Measurements from ENCODE around the gene SRRM4. TPM values are rescaled to one million over a fixed set of nuclear protein-coding genes. Genes with fewer than 3 reads are reported as not detected.

Gene SRRM4
- total and polyA plus RNA-seq, 2 donors (not counting 1 experiment from before 2014, with no cell fraction given): not detected

DNA sequence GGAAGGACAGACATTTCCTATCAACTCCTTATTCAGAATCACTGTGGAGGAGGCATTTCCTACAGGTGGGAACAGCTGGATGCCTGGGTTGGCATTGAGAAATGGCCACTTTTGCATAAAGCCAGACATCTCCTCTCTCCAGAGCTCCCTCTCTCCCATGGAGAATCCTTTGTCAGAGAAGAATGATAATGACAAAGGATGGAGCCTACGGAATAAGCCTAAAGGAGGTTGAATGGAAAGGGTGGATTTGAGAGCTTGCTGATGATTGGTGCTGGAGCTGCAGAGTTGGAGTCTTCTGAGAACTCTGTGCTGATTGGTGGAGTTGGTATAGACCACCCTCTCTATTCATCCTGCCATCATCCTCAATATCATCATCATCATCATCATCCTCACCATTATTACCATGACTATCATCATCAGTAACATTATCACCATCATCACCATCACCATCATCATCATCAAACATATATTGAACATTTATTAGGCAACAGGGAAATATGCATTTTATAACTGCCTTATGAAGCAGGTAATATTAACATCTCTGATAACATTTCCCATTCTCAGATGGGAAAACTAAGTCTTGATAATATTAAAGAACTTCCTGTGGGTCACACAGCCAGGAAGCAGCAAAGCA is 108.2 kb downstream of the SRRM4 start:
- no peaks in the 10 kb centered on the region for H3K27me3 ChIP-seq (ENCODE audit: control insufficient read depth, insufficient read depth, low read length)
- no peak overlapping the region for H3K27ac ChIP-seq (ENCODE audit: insufficient read depth, low read length)
- no peaks in the 10 kb centered on the region for H4K20me1 ChIP-seq (ENCODE audit: control insufficient read depth, extremely low read depth, insufficient read depth, low read length)
- H3K4me3 ChIP-seq (replicated peaks in 1 of 4; ENCODE audit: control extremely low read depth in 1 of 4, insufficient read depth in 1 of 4, low read depth in 3 of 4, low read length in 4 of 4): no peak overlapping the region
- TF ChIP-seq, protein P1, sequence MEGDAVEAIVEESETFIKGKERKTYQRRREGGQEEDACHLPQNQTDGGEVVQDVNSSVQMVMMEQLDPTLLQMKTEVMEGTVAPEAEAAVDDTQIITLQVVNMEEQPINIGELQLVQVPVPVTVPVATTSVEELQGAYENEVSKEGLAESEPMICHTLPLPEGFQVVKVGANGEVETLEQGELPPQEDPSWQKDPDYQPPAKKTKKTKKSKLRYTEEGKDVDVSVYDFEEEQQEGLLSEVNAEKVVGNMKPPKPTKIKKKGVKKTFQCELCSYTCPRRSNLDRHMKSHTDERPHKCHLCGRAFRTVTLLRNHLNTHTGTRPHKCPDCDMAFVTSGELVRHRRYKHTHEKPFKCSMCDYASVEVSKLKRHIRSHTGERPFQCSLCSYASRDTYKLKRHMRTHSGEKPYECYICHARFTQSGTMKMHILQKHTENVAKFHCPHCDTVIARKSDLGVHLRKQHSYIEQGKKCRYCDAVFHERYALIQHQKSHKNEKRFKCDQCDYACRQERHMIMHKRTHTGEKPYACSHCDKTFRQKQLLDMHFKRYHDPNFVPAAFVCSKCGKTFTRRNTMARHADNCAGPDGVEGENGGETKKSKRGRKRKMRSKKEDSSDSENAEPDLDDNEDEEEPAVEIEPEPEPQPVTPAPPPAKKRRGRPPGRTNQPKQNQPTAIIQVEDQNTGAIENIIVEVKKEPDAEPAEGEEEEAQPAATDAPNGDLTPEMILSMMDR (conservative IDR thresholded peaks at IDR 0.05 in 1 of 2, IDR thresholded peaks at IDR 0.05 in 1 of 2; ENCODE audit: low read depth in 1 of 2, low read length in 2 of 2): no peak
- TF ChIP-seq EZH2 (IDR thresholded peaks at IDR 0.05; ENCODE audit: low read length, missing control alignments): no peak
- no peak overlapping the region for H2AFZ ChIP-seq (ENCODE audit: low read length)
- no peaks in the 10 kb centered on the region for H3K36me3 ChIP-seq (ENCODE audit: control insufficient read depth, insufficient read depth, low read length)
- H3K9me3 ChIP-seq (ENCODE audit: control insufficient read depth, insufficient read depth, low read depth, low read length): no peaks in the 10 kb centered on the region
- H3K79me2 ChIP-seq (ENCODE audit: control insufficient read depth, insufficient read depth, low read length): no peaks in the 10 kb centered on the region
- no peaks in the 10 kb centered on the region for H3K4me1 ChIP-seq (ENCODE audit: control insufficient read depth, extremely low read depth, insufficient read depth, low read length)
- H3K9ac ChIP-seq (ENCODE audit: insufficient read depth, low read length): no peak overlapping the region
- H3K4me2 ChIP-seq (ENCODE audit: extremely low read depth, insufficient read depth, low read length): no peak overlapping the region
- no peak for DNase-seq (ENCODE audit: low read depth in 2 of 2)

DNA sequence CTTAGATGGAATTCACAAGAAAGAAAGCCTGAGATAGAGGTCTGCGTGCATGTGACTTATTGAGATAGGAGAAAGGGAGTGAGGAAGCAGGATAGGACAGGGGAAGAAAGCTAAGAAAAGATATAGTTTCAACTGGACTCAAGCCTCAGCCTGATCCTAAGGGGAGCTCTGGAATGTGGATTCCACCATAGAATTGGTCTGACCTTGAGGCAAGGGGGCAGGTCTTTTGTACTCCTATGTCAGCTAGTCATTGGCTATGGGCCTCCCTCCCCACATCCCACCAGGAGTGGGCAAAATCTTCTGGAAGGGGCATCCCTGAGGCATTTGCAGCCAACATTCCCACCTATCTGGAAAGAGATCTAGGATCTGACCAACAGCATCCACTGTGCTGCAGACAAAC is 108.9 kb downstream of the SRRM4 start:
- no peak overlapping the region for H3K4me2 ChIP-seq (ENCODE audit: extremely low read depth, insufficient read depth, low read length)
- TF ChIP-seq, protein P1 (conservative IDR thresholded peaks at IDR 0.05 in 1 of 2, IDR thresholded peaks at IDR 0.05 in 1 of 2; ENCODE audit: low read depth in 1 of 2, low read length in 2 of 2): no peak
- TF ChIP-seq EZH2 (IDR thresholded peaks at IDR 0.05; ENCODE audit: low read length, missing control alignments): no peak
- H3K27ac ChIP-seq (ENCODE audit: insufficient read depth, low read length): no peak overlapping the region

DNA sequence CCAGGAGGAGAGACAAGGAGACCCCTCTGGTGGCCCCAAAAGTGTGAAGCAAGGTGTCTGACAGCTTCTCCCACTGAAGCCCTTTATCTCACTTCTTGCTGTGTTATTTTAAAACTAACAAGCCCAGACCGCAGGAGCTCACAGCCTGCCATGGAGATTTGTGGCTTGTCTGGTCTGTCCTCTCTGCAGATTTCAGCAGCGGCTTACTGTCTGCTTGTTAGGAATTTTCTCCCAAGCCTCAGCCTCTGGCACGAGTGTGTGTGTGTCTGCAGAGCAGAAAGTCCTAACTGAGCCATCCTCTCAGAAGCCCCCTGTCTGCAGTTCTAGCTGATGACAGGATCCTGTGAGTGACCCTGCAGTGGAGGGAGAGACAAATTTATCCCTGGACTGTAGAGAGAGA is 109.5 kb downstream of the SRRM4 start:
- no peaks in the 10 kb centered on the region for H4K20me1 ChIP-seq (ENCODE audit: control insufficient read depth, extremely low read depth, insufficient read depth, low read length)
- no peaks in the 10 kb centered on the region for H3K79me2 ChIP-seq (ENCODE audit: control insufficient read depth, insufficient read depth, low read length)
- no peak overlapping the region for H2AFZ ChIP-seq (ENCODE audit: low read length)
- no peaks in the 10 kb centered on the region for H3K4me1 ChIP-seq (ENCODE audit: control insufficient read depth, extremely low read depth, insufficient read depth, low read length)
- H3K36me3 ChIP-seq (ENCODE audit: control insufficient read depth, insufficient read depth, low read length): no peaks in the 10 kb centered on the region
- DNase-seq (ENCODE audit: low read depth in 2 of 2): no peak
- no peaks in the 10 kb centered on the region for H3K27me3 ChIP-seq (ENCODE audit: control insufficient read depth, insufficient read depth, low read length)
- no peaks in the 10 kb centered on the region for H3K9me3 ChIP-seq (ENCODE audit: control insufficient read depth, insufficient read depth, low read depth, low read length)
- no peak overlapping the region for H3K4me2 ChIP-seq (ENCODE audit: extremely low read depth, insufficient read depth, low read length)
- H3K9ac ChIP-seq (ENCODE audit: insufficient read depth, low read length): no peak overlapping the region
- TF ChIP-seq, protein P1 (conservative IDR thresholded peaks at IDR 0.05 in 1 of 2, IDR thresholded peaks at IDR 0.05 in 1 of 2; ENCODE audit: low read depth in 1 of 2, low read length in 2 of 2): no peak
- TF ChIP-seq EZH2 (IDR thresholded peaks at IDR 0.05; ENCODE audit: low read length, missing control alignments): no peak
- H3K4me3 ChIP-seq (replicated peaks in 1 of 4; ENCODE audit: control extremely low read depth in 1 of 4, insufficient read depth in 1 of 4, low read depth in 3 of 4, low read length in 4 of 4): no peak overlapping the region
- no peak overlapping the region for H3K27ac ChIP-seq (ENCODE audit: insufficient read depth, low read length)

More for the DNA sequence above, 108.9 kb downstream of the SRRM4 start:
- no peaks in the 10 kb centered on the region for H3K27me3 ChIP-seq (ENCODE audit: control insufficient read depth, insufficient read depth, low read length)
- no peaks in the 10 kb centered on the region for H3K36me3 ChIP-seq (ENCODE audit: control insufficient read depth, insufficient read depth, low read length)
- no peaks in the 10 kb centered on the region for H3K4me1 ChIP-seq (ENCODE audit: control insufficient read depth, extremely low read depth, insufficient read depth, low read length)
- no peak overlapping the region for H2AFZ ChIP-seq (ENCODE audit: low read length)
- H3K4me3 ChIP-seq (replicated peaks in 1 of 4; ENCODE audit: control extremely low read depth in 1 of 4, insufficient read depth in 1 of 4, low read depth in 3 of 4, low read length in 4 of 4): no peak overlapping the region
- no peak for DNase-seq (ENCODE audit: low read depth in 2 of 2)
- H3K79me2 ChIP-seq (ENCODE audit: control insufficient read depth, insufficient read depth, low read length): no peaks in the 10 kb centered on the region
- H4K20me1 ChIP-seq (ENCODE audit: control insufficient read depth, extremely low read depth, insufficient read depth, low read length): no peaks in the 10 kb centered on the region
- H3K9ac ChIP-seq (ENCODE audit: insufficient read depth, low read length): no peak overlapping the region
- H3K9me3 ChIP-seq (ENCODE audit: control insufficient read depth, insufficient read depth, low read depth, low read length): no peaks in the 10 kb centered on the region
